Stimulated activated CD8-positive, alpha-beta memory T cell treated with anti-CD3 and anti-CD28 coated beads, Interleukin-15, amount 100 ng/mL, for 48 hours (primary cell): ENCODE results near the gene ZXDC.

ENCODE experiments used
- DNase-seq, 2 donors: peaks; one replicate each; pipeline ENCODE4 v3.0.0-alpha.2; 2020; ENCODE audit warnings: low read depth in 2 of 2

Gene ZXDC, protein sequence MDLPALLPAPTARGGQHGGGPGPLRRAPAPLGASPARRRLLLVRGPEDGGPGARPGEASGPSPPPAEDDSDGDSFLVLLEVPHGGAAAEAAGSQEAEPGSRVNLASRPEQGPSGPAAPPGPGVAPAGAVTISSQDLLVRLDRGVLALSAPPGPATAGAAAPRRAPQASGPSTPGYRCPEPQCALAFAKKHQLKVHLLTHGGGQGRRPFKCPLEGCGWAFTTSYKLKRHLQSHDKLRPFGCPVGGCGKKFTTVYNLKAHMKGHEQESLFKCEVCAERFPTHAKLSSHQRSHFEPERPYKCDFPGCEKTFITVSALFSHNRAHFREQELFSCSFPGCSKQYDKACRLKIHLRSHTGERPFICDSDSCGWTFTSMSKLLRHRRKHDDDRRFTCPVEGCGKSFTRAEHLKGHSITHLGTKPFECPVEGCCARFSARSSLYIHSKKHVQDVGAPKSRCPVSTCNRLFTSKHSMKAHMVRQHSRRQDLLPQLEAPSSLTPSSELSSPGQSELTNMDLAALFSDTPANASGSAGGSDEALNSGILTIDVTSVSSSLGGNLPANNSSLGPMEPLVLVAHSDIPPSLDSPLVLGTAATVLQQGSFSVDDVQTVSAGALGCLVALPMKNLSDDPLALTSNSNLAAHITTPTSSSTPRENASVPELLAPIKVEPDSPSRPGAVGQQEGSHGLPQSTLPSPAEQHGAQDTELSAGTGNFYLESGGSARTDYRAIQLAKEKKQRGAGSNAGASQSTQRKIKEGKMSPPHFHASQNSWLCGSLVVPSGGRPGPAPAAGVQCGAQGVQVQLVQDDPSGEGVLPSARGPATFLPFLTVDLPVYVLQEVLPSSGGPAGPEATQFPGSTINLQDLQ

DNA sequence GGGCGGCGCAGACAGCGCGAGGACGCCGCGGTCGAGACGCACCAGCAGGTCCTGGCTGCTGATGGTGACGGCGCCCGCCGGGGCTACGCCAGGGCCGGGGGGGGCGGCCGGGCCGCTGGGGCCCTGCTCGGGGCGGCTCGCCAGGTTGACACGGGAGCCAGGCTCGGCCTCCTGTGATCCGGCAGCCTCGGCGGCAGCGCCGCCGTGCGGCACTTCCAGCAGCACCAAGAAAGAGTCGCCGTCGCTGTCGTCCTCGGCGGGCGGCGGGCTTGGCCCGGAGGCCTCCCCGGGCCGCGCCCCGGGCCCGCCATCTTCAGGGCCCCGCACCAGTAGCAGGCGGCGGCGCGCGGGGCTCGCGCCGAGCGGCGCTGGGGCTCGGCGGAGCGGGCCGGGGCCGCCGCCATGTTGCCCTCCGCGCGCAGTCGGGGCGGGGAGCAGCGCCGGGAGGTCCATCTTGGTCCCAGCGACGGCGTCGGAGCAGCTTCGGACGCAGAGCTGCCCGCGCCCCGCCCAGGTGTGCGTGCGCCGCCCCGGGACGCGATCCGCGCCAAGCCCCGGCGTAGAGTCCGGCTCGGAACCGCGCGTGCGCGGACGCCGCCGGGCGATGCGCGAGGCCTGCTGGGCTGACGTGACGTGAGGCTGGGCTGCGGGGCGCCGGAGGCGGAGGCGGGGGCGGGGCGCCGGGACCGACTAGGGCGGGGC lies at the start of gene ZXDC:
Gene ZXDC (minus strand): TSS at position 479 of the 702 bp plus-strand sequence. CDS start 26 bp downstream, at position 453.
- DNase-seq: peak; percentile 91 to 92

DNA sequence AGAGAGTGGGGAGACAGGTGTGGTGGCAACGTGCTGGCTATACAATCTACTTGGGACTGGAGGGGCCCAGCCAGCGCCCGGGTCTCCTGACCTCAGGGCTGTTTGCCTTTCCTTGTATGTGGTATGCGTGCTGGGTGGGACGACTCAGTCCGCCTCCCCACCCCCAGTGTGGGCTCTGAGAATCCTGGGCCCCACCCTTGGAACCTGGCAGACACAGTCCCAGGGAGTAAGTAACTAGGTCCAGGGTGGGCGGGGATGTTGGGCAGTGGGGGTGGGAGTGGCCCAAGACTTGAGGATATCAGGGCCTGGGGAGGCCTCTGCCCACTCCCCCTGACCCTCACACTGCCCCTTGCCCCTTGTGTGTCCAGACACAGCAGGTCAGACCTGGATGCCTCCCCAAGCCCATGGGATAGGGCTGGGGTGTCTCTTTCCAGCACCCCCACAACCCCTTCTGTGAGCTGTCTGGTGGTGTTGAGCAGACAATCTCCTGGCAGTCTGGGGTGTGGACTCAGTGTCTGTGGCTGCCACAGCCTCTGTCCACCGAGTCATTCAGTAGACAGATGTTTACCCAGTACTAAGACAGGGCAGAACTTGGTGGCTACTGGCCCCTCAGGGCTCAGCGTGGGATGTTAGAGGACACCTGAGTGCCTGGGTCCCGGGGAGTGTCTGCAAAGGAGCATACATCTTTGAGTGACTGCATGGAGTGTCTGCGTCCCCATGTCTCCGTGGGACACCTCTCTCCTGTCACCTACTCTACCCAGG lies 49.6 kb upstream of the ZXDC start:
- DNase-seq: no peak

DNA sequence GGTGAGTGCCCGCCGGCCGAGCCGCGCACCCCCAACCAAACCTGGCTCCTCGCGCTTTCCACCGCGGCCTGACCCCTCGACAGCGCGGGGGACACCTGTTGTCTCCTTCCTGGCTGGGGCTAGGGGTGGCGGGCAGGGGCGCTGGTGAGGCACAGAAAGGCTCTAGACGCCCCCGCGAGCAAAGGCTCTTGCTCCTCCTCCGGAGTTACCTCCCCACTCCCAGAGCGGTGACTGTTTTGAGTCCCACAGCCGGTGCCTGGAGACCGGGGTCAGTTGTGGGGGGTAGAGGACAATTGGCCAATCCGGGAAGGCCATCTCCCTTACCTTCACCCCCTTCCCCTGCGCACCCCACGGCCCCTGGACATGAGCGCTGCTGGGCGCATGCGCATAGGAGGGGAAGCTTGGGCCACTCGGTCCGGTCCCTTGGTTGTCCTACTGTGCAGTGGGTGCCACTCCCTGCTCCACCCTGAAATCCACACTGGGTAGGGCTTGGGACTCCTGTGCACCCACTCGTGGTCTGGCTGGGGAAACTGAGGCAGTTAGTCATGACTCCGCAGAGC lies 48.8 kb upstream of the ZXDC start:
- DNase-seq: no peak

DNA sequence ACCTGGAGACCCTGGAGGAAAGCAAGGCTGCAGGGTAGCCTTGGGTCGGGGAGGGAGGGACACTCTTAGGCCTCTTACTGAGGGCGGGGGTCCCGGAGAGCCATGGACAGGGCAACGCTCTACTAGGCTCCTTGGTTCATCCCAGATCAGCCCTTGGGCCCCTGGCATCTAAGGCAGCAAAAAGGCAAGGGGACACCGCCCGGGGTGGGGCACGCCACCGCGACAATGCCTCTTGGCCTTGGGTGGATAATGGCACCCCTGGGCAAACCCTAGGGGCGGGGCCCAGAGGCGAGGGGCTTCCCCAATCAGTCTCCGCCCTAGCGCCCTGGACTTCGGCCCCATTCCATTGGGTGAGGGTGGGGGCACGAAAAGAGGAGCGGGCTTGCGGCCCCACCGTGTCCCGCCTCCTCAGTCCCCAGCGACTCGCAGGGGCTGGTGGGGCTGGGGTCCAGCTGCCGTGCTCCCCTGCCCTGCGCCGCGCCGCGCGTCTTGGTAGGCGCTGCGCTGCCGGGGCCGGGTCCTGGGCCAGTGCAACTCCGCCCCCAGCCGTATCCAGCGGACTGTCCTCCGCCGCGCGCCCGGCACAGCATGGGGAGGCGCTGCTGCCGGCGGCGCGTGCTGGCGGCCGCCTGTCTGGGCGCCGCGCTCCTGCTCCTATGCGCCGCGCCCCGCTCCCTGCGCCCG lies 48.2 kb upstream of the ZXDC start, which contains the start of gene CHST13:
Gene CHST13 (plus strand): TSS at position 411 of the 684 bp plus-strand sequence. CDS start 178 bp downstream, at position 589.
- DNase-seq: no peak

DNA sequence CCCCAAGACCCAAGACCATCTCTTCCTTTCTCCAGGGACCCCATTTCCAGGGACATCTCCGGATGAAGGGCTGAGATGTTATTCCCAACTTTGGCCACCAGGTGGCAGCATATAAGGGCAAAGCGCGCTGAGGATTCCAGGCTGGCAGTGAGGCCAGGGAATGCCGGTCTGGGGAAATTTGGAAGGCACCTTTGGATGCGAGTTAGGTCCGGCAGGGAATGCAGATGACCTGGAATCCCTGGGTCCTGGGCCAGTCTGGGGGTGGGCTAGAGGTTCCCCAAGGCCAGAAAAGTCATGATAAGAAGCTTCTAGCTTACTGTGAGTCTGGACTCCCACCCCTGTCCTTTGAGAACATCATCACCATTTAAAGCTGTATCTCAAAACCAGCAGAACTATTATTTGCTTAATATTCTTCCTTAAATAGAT lies 46.7 kb upstream of the ZXDC start:
- no peak for DNase-seq

DNA sequence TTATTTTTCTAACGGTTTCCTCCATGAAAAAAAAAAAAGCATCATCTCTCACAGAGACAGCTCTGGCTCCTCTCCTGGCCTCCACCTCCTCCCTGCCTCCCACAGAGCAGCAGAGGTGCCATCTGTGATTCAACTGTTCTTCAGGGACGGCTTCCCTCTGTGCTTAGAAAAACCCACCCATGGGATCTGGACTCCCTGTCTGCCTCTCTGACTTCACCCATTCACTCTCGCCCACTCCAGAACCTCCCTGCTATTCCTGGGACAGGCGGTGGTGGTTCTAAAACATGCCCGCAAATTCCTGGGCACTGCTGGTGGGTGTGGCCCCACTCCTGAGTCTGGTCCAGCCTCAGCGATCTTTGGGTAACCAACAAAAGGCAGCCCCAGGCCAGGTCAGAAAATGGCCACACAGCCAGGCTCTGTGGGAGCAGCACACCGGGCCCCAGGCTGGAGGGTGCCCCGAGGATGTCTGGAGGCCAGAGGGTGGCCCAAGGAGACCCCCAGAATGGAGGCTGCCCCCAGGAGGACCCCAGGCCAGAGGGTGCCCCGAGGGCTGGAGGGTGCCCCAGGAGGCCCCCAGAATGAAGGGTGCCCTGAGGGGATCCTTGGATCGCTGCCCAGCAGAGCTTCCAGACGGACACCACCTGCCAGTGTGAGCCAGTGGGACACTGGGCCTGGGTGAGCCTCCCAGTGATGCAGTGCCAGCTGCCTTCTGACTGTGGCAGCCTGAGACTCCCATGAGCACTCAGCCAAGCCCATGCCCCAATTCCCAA lies 45.6 kb upstream of the ZXDC start:
- no peak for DNase-seq

DNA sequence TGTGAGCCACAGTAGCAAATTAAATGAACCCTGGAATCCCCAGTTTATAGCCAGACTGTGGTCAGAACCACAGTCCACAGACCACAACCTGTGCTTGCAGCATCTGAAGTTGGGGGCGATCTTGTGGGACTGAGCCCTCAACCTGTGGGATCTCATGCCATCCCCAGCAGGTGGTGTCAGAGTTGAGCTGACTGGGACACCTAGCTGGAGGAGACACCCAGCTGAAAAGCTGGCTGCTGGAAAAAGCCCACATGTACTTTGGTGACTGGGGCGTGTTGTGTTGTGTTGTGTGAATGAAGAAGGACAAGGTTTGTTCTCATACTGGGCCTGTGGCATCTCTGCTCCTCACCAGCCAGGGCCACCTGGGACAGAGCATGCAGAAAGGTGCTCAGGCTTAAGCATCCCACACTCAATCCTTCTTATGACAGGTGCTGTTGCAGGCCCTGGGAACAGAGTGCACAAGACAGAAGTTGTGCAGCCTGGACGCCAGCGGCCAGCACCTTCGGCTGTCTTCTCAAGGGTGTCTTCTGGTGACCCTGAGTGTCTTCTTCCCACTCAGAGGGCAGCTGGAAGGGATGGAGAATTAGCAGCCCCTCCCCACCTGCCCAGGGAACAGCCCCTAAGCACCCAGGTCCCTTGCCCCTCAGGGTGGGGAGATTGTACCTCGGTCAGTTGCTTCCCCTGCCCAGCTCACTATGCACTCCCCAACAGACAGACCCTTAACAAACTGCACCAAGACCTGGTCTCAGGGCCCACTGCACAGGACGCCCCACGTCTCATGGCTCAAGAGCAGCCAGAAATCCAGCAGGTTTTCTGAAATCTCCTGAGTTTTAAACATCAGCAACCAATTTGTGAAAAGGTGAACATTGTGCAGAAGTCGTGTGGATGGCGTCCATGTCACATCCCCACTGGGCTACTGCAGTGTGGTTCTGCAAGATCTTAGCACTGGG lies 44.1 kb upstream of the ZXDC start:
- no peak for DNase-seq

DNA sequence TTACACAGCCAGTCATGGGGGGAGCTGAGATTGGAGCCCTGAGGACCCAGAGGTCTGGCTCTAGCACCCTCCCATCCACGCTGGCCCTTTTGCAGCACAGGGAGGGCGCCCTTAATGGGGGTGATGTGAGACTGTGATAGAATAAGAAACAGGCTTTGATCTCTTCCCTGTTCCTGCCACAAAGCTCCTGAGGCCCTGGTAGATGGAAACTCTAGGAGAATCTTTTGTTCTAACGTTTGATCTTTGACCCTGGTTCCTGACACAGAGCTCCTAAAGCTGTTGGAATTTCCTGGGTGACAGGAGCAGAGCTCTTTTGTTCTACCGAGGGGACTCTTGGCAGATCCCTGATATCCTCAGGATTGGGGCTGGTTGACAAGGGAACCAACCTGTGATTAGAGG lies 43.1 kb upstream of the ZXDC start:
- no peak for DNase-seq

DNA sequence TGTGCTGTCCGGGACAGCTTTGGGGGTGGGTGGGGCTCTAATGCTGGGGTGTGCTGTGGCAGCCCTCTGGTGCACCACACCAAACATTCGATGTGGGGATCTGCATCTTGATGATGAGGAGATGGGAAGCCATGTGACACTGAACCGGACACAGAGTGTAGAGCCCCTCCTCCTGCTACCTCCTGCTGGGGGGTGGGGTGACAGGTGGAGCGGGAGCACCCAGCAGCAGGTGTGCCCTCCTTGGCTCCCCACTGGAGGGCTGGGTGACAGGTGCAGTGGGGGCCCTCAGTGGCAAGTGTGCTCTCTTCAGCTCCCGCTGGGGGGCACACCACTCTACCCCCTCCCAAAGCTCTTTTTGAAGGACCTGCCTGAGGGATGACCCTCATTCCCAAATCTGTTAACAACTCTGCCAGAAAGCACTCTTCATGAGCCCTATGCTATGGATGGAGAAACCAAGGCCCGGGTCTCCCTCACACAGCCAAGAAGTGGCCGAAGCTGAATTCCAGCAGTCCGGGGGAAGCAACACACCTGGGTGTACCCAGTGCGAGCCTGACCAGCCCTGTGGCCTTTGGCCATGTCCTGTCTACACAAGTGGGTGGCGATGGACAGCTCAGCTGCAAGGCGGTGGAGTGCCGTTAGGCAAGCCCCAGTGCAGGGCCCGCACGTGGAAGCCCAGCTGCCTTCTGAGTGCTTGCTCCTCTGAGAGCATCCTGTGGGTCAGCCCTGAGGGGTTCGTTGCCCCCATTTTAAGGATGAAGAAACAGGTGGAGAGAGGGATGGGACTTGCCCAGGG lies 42.5 kb upstream of the ZXDC start:
- no peak for DNase-seq

DNA sequence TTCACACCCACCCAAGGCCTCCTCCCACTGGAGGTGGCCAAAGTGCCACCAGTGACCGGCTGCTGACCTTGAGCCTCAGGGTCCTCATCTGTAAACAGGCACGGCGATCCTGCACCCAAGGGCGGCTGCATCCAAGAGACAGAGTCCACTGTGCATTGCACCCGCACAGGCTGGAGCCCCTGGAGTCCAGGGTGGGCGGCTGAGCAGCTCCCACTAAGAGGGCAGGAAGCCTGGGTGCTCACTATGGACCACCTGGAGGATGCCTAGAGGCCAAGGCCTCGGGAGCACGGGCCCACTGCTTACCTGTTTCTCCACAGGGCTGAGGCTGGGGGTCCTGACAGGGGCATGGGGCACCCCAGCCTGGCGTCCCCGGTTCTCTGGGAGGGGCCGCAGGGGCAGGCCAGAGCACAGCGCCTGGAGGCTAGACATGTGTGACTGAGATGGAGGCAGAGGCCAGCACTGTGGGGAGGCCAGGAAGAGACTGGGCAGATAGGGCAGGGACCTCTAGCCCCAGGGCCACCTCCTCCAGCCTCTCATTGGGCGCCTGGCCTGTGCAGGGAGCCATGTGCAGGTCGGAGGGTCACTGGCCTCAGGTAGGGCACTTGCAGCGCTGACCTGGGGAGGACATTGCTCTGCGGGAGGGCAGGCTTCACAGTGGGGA lies 41.7 kb upstream of the ZXDC start, which contains the start of gene UROC1:
Gene UROC1 (minus strand): TSS at position 483 of the 661 bp plus-strand sequence. CDS start 54 bp downstream, at position 429.
- no peak for DNase-seq

DNA sequence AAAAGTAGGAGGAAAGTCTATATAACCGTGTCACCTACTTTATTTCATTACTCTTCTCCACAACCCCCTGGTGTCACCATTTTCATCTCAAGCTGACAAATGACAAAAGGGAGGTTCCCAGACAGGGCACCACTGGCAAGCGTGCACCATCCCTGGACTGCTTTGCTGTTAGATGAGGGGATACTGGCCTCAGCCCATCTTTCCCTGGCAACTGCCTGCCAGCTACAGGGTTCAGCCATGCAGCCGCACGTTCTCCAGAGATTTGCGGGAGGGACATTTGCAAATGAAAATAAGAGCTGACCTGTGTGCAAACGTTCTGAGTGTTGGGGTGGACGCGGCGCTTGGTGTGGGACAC lies 41.2 kb upstream of the ZXDC start:
- no peak for DNase-seq

DNA sequence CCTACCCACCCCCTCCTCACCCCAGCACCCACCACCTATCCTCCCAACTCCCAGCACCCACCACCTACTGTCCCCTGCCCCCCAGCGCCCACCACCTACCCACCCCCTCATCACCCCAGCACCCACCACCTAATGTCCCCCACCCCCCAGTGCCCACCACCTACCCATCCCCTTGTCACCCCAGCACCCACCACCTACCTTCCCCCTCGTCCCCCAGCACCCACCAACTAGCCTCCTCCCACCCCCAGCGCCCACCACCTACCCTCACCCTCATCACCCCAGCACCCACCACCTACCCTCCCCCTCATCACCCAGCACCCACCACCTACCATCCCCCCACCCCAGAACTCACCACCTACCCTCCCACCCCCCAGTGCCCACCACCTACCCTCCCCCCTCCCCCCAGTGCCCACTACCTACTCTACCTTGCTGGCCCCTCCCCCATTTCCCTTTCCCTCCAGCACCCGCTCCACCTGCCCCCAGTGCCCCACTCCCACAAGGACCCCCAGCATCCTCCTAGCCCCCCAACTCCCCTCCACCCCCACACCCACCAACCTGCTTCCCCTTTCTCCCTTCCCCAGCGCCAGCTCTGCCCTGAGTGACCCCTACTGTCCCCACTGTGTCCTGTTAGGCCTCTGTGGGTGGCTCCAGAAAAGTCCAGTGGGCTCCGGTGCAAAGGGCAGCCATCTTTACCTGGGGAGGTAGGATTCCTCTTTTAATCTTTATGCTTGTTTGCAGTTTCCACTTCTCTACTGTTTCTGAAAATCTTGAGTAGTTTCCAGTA lies 40.7 kb upstream of the ZXDC start:
- DNase-seq: no peak

DNA sequence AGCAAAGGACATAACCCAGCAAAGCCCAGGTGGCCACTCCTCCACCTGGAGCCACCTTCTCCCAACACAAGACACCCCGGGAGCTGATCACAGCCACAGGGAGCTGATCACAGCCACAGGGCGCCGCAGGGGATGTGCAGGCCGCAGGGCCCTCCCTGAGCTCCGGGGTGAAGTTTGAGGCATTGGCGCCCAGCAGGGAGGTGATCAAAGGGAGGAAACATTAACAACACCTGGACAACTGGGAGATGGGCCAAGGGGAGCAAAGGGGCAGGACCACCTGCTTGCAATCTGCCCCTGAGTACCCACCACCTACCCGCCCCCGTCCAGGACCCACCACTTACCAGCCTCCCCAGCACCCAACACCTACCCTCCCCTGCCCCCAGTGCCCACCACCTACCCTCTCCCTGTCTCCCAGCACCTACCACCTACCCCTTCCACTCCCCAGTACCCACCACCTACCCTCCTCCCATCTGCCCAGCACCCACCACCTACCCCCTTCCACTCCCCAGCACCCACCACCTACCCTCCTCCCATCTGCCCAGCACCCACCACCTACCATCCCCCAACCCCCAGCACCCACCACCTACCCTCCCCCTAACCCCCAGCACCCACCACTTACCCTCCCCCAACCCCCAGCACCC lies 39.5 kb upstream of the ZXDC start:
- DNase-seq: no peak

DNA sequence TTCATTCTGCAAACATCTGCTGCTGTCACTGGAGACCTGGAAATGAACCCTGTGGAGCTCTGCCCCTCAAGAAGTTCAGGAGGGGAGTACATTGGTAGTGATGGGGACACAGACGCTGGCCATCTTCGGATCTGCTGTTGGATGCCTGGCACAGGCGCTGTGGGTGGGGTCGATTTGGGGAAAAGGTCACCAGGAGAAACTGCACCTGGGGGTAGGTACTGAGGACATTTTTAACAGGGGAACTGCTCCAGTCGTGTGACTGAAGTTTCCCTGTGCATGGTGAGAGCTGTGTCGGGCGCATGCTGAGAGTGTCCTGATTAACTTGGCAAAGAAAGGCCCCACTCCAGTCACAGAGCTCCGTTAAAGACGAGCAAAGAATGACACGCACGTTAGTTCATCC lies 38.5 kb upstream of the ZXDC start:
- DNase-seq: no peak

DNA sequence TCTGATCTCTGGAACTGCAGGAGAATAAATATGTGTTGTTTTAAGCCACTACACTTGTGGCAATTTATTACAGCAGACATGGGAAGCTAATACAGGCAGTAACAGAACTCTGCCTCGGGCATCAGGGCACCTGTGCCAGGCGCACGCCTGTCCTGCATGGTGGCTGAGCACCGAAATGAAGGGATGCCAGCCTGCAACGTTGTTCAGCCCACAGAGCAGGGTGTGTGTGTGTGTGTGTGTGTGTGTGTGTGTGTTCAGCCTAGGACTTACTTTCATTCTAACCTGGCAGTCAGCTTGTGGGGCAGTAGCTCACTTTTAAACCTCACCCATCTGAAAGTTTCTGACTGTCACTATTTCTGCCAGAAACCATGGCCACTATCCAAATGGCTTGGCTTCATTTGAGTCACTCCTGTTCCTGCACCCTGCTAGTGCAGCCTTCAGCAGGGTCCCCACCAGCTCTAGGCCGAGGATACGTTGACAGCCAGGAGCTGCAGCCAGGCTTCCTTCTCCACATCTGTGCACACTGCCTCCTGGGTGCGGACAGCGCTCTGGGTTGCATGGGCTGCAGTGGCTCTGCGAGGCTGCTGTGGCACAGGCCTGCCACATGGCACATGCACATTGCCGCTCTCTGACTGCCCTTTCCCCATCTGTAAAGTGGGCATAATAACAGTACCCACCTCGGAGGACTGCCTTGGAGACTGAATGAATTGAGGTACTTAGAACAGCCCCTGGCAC lies 37.4 kb upstream of the ZXDC start:
- DNase-seq: no peak
